H1 (cell line): Measurements from ENCODE around the gene SLC24A1. TPM values are rescaled to one million over a fixed set of nuclear protein-coding genes. Genes with fewer than 3 reads are reported as not detected.

ENCODE experiments used
- CTCF ChIA-PET: fragments of 300-600 bp; sonication (Branson Sonifier 250); formaldehyde crosslinking; loops from one replicate; lab custom pipeline; 2021; ENCODE audit not compliant: partially characterized antibody; lab: Charles Lee
- POLR2A ChIA-PET: fragments of 300-600 bp; sonication (Branson Sonifier 250); formaldehyde crosslinking; loops from one replicate; lab custom pipeline; 2021; ENCODE audit warnings: inconsistent platforms; ENCODE audit not compliant: partially characterized antibody; lab: Charles Lee
- DNase-seq, 2 experiments: peaks; one replicate each; pipeline versions ENCODE4 v3.0.0 to v3.0.0-alpha.2; 2010 to 2022; ENCODE audit warnings: low spot score in 2 of 2, low read depth in 1 of 2, mixed read lengths in 1 of 2
- FAIRE-seq: peaks from 2 replicates; lab custom pipeline; 2011; peaks lifted over from hg19 to GRCh38; lab: Jason Lieb, UNC
- H2AFZ ChIP-seq: 2 replicates; pipeline ENCODE4 v1.8.1; 2012; ENCODE audit warnings: low read length, inconsistent platforms
- H2AK5ac ChIP-seq: 2 replicates; pipeline ENCODE4 v1.6.1; 2013; ENCODE audit warnings: low read depth, low read length
- H2BK120ac ChIP-seq: replicated peaks from 2 replicates; pipeline ENCODE3; 2013; ENCODE audit warnings: low read depth, low read length, inconsistent platforms
- H2BK12ac ChIP-seq: 2 replicates; pipeline ENCODE4 v1.6.1; 2013; ENCODE audit warnings: low read depth, low read length
- H2BK15ac ChIP-seq: 2 replicates; pipeline ENCODE4 v1.6.1; 2013; ENCODE audit warnings: low read length
- H2BK20ac ChIP-seq: 2 replicates; pipeline ENCODE4 v1.6.1; 2013; ENCODE audit warnings: low read length
- H2BK5ac ChIP-seq: 2 replicates; pipeline ENCODE4 v1.6.1; 2013; ENCODE audit warnings: low read depth, low read length
- H3K14ac ChIP-seq: 2 replicates; pipeline ENCODE4 v1.6.1; 2013; ENCODE audit warnings: inconsistent platforms; ENCODE audit not compliant: insufficient read length
- H3K18ac ChIP-seq: 2 replicates; pipeline ENCODE4 v1.6.1; 2013; ENCODE audit warnings: low read length; ENCODE audit errors: extremely low read depth
- H3K23ac ChIP-seq: 2 replicates; pipeline ENCODE4 v1.6.1; 2013; ENCODE audit warnings: inconsistent platforms; ENCODE audit not compliant: insufficient read length
- H3K23me2 ChIP-seq: 2 replicates; pipeline ENCODE4 v1.6.1; 2013; ENCODE audit warnings: low read depth, low read length
- H3K27ac ChIP-seq: 2 replicates; pipeline ENCODE4 v1.6.1; 2011; ENCODE audit warnings: low read depth, low read length, inconsistent platforms
- H3K27me3 ChIP-seq, 4 experiments: replicated peaks in 1 of 4; 1 replicate in 1 of 4; 2 replicates in 3 of 4; pipeline versions ENCODE4 v1.6.1 to v1.8.1; 2011 to 2013; ENCODE audit warnings: low read length in 3 of 4, mild to moderate bottlenecking in 3 of 4, inconsistent platforms in 2 of 4, mixed read lengths in 2 of 4, moderate library complexity in 1 of 4; ENCODE audit not compliant: control insufficient read depth in 3 of 4, insufficient read depth in 3 of 4; ENCODE audit errors: extremely low read depth in 1 of 4
- H3K36me3 ChIP-seq, 4 experiments: 2 replicates each; pipeline versions ENCODE4 v1.6.1 to v1.8.1; 2011 to 2013; ENCODE audit warnings: mild to moderate bottlenecking in 4 of 4, low read length in 3 of 4, moderate library complexity in 2 of 4, control low read depth in 1 of 4, inconsistent platforms in 1 of 4; ENCODE audit not compliant: insufficient read depth in 4 of 4, control insufficient read depth in 2 of 4
- H3K4ac ChIP-seq: replicated peaks from 2 replicates; pipeline ENCODE3; 2013; ENCODE audit warnings: low read length, low read depth, mixed read lengths, inconsistent platforms; ENCODE audit not compliant: insufficient read length
- H3K4me1 ChIP-seq, 4 experiments: replicated peaks in 1 of 4; 1 replicate in 1 of 4; 2 replicates in 3 of 4; pipeline versions ENCODE4 v1.6.1 to v1.8.1; 2011 to 2013; ENCODE audit warnings: low read length in 3 of 4, inconsistent platforms in 2 of 4, mixed read lengths in 1 of 4; ENCODE audit not compliant: insufficient read depth in 4 of 4, control insufficient read depth in 3 of 4
- H3K4me2 ChIP-seq, 2 experiments: 2 replicates each; pipeline versions ENCODE4 v1.6.1 to v1.8.1; 2011 to 2013; ENCODE audit warnings: low read depth in 2 of 2, low read length in 2 of 2, control low read depth in 1 of 2, inconsistent platforms in 1 of 2, mild to moderate bottlenecking in 1 of 2; ENCODE audit not compliant: insufficient read depth in 1 of 2
- H3K4me3 ChIP-seq, 4 experiments: fragments of 200-600, 300-600 bp in 1 of 4; sonication (generic), shearing (Covaris generic), sonication (Bioruptor Twin) in 1 of 4; 2 replicates each; pipeline versions ENCODE4 v1.5.1 to v1.8.1; 2011 to 2016; ENCODE audit warnings: low read length in 4 of 4, low read depth in 3 of 4, control low read depth in 2 of 4, inconsistent platforms in 2 of 4, mild to moderate bottlenecking in 2 of 4, mixed read lengths in 1 of 4, moderate library complexity in 1 of 4; ENCODE audit not compliant: insufficient read depth in 2 of 4; ENCODE audit errors: extremely low read depth in 1 of 4
- H3K56ac ChIP-seq: replicated peaks from 2 replicates; pipeline ENCODE3; 2013; ENCODE audit warnings: low read depth, mild to moderate bottlenecking, mixed read lengths, low read length, inconsistent platforms; ENCODE audit not compliant: insufficient read length
- H3K79me1 ChIP-seq: 2 replicates; pipeline ENCODE4 v1.6.1; 2013; ENCODE audit warnings: low read depth, low read length, control low read depth
- H3K79me2 ChIP-seq, 2 experiments: 2 replicates each; pipeline versions ENCODE4 v1.6.1 to v1.8.1; 2012 to 2013; ENCODE audit warnings: low read length in 2 of 2, mild to moderate bottlenecking in 2 of 2, inconsistent platforms in 1 of 2; ENCODE audit not compliant: insufficient read depth in 2 of 2, control insufficient read depth in 1 of 2
- H3K9ac ChIP-seq, 4 experiments: replicated peaks in 1 of 4; 1 replicate in 1 of 4; 2 replicates in 3 of 4; pipeline versions ENCODE4 v1.6.1 to v1.8.1; 2011 to 2013; ENCODE audit warnings: low read depth in 3 of 4, low read length in 3 of 4, control low read depth in 2 of 4, mild to moderate bottlenecking in 2 of 4, moderate library complexity in 2 of 4, inconsistent platforms in 1 of 4; ENCODE audit errors: extremely low read depth in 1 of 4
- H3K9me3 ChIP-seq, 2 experiments: 2 replicates each; pipeline versions ENCODE4 v1.6.1 to v1.8.1; 2012 to 2013; ENCODE audit warnings: mild to moderate bottlenecking in 2 of 2, moderate library complexity in 2 of 2, control low read depth in 1 of 2, inconsistent platforms in 1 of 2, low read depth in 1 of 2, low read length in 1 of 2, mixed read lengths in 1 of 2; ENCODE audit not compliant: insufficient read depth in 2 of 2
- H4K20me1 ChIP-seq, 2 experiments: replicated peaks in 1 of 2; 2 replicates each; pipeline versions ENCODE3 to v1.8.1; 2011 to 2013; ENCODE audit warnings: inconsistent platforms in 2 of 2, low read length in 2 of 2, mild to moderate bottlenecking in 1 of 2; ENCODE audit not compliant: insufficient read depth in 2 of 2, control insufficient read depth in 1 of 2
- H4K5ac ChIP-seq: 2 replicates; pipeline ENCODE4 v1.6.1; 2013; ENCODE audit warnings: low read length, low read depth, mixed read lengths, inconsistent platforms; ENCODE audit not compliant: insufficient read length
- H4K8ac ChIP-seq: 2 replicates; pipeline ENCODE4 v1.8.0; 2013; ENCODE audit warnings: mild to moderate bottlenecking, moderate library complexity, low read length, inconsistent platforms; ENCODE audit not compliant: insufficient read depth; ENCODE audit errors: extremely low read depth
- H4K91ac ChIP-seq: replicated peaks from 2 replicates; pipeline ENCODE3; 2013; ENCODE audit warnings: low read length, mixed read lengths, inconsistent platforms; ENCODE audit not compliant: insufficient read length
- CBX8 ChIP-seq: fragments of 300-800, 300-1000 bp; sonication (generic); IDR thresholded peaks from 2 replicates; pipeline ENCODE4 v1.7.1; 2016; ENCODE audit warnings: low read depth, low read length, borderline replicate concordance
- CTBP2 ChIP-seq: IDR thresholded peaks from 2 replicates; pipeline ENCODE4 v1.7.0; 2011; ENCODE audit warnings: borderline replicate concordance, mild to moderate bottlenecking, moderate library complexity, mixed read lengths, low read length; ENCODE audit not compliant: insufficient read depth, insufficient read length
- CTCF ChIP-seq, 3 experiments: IDR thresholded peaks; 1 replicate in 2 of 3; 2 replicates in 1 of 3; pipeline versions ENCODE4 v1.5.1 to v1.6.1; 2011; ENCODE audit warnings: low read length in 3 of 3, mild to moderate bottlenecking in 3 of 3, inconsistent platforms in 2 of 3, low read depth in 1 of 3, moderate library complexity in 1 of 3; ENCODE audit not compliant: insufficient read depth in 1 of 3; ENCODE audit errors: control extremely low read depth in 1 of 3
- EGR1 ChIP-seq: IDR thresholded peaks from 2 replicates; pipeline ENCODE4 v1.6.1; 2011; ENCODE audit warnings: low read depth, low read length, borderline replicate concordance
- JUN ChIP-seq: IDR thresholded peaks from 2 replicates; pipeline ENCODE4 v1.6.1; 2011; ENCODE audit warnings: low read depth, mild to moderate bottlenecking, improper control_type of control experiment, low read length
- KDM1A ChIP-seq: fragments of 200-600, 300-600 bp; sonication (generic); IDR thresholded peaks from 2 replicates; pipeline ENCODE4 v1.7.1; 2016; ENCODE audit warnings: mild to moderate bottlenecking, low read length, borderline replicate concordance
- MAX ChIP-seq: IDR thresholded peaks from 2 replicates; pipeline ENCODE4 v1.6.1; 2012; ENCODE audit warnings: inconsistent platforms
- PHF8 ChIP-seq: fragments of 200-600 bp; sonication (generic); conservative IDR thresholded peaks from 2 replicates; pipeline ENCODE4 v1.7.1; 2012; ENCODE audit warnings: low read depth, mild to moderate bottlenecking, inconsistent platforms, low read length, moderate library complexity
- POU5F1 ChIP-seq: IDR thresholded peaks from 2 replicates; pipeline ENCODE4 v1.6.1; 2011; ENCODE audit warnings: low read depth, mild to moderate bottlenecking, low read length, moderate library complexity
- SP2 ChIP-seq: IDR thresholded peaks from 2 replicates; pipeline ENCODE4 v1.6.1; 2012; ENCODE audit warnings: mild to moderate bottlenecking, low read length, inconsistent platforms
- SP4 ChIP-seq: IDR thresholded peaks from 2 replicates; pipeline ENCODE4 v1.6.1; 2012; ENCODE audit warnings: low read length, inconsistent platforms
- TCF12 ChIP-seq: IDR thresholded peaks from 2 replicates; pipeline ENCODE4 v1.6.1; 2011; ENCODE audit warnings: low read depth, mild to moderate bottlenecking, low read length
- YY1 ChIP-seq: IDR thresholded peaks from 2 replicates; pipeline ENCODE4 v1.6.1; 2011; ENCODE audit warnings: low read depth, mild to moderate bottlenecking, low read length
- WGBS, 2 experiments: shearing (Covaris generic) in 1 of 2; methylation state at CpG; one replicate each; pipeline versions ENCODE4 v1.1.6 to v1.1.7; 2013 to 2015; ENCODE audit warnings: low lambda C conversion rate in 2 of 2, mixed read lengths in 2 of 2, inconsistent platforms in 1 of 2, low coverage in 1 of 2, missing lambda C conversion rate in 1 of 2; ENCODE audit not compliant: insufficient replicate concordance in 2 of 2, insufficient coverage in 1 of 2, insufficient read length in 1 of 2; ENCODE audit errors: extremely low coverage in 1 of 2, missing lambda C conversion rate in 1 of 2; 5-methylcytosine and 5-hydroxymethylcytosine counted together
- polyA plus RNA-seq, 7 experiments: library from polyadenylated mRNA; depleted of rRNA in 3 of 7; stranded (reverse) in 5 of 7; unstranded in 2 of 7; fragments of >200 nt in 5 of 7; fragments of 200-250 nt in 2 of 7; gene quantifications; 1 replicate in 5 of 7; 2 replicates in 1 of 7; 4 replicates in 1 of 7; pipeline versions ENCODE4 v1.2.1 to v1.2.3, GENCODE V29; 2011 to 2013; ENCODE audit warnings: missing spikeins in 2 of 7, mixed read lengths in 2 of 7
- total RNA-seq: library from RNA; stranded (reverse); fragmentation: NEBNext Ultra II Directional; extraction: Animal tissue kit (Norgen Biotek cat#: 25700); gene quantifications from 2 replicates; pipeline ENCODE4 v1.2.1, GENCODE V29; 2021

Gene SLC24A1
- total and polyA plus RNA-seq, 2 of the 8 experiments (the other 6 are each of a cell fraction or from before 2014, with no cell fraction given): 4.9 to 6.6 TPM

- no peaks in the 10 kb centered on the region for H3K9me3 ChIP-seq
- no peaks in the 10 kb centered on the region for H3K4me1 ChIP-seq
- H2BK120ac ChIP-seq: no peak overlapping the region
- H3K23me2 ChIP-seq: no peaks in the 10 kb centered on the region
- no peak overlapping the region for H2AFZ ChIP-seq
- WGBS, 2 experiments: 78% methylated on average over 1 of the region's 1 CpG; no CpG with 5 or more reads in 1 of the 2 experiments
- TF ChIP-seq KDM1A (no peak), SP2 (no peak), JUN (no peak), CBX8 (no peak), YY1 (no peak), CTBP2 (no peak), EGR1 (no peak), POU5F1 (no peak), CTCF (IDR thresholded peaks at IDR 0.05; ENCODE audit: control extremely low read depth in 1 of 3, insufficient read depth in 1 of 3, low read depth in 1 of 3, low read length in 3 of 3) (no peak), PHF8 (no peak), TCF12 (no peak), SP4 (no peak), MAX (no peak)
- no peak overlapping the region for H3K18ac ChIP-seq
- no peak overlapping the region for H2BK12ac ChIP-seq
- no peaks in the 10 kb centered on the region for H4K20me1 ChIP-seq
- no peaks in the 10 kb centered on the region for H3K79me1 ChIP-seq
- H4K5ac ChIP-seq: no peak overlapping the region
- no peaks in the 10 kb centered on the region for H3K27me3 ChIP-seq
- no peak overlapping the region for H3K23ac ChIP-seq
- no peak overlapping the region for H4K8ac ChIP-seq
- no peak overlapping the region for H2BK5ac ChIP-seq
- H2BK20ac ChIP-seq: no peak overlapping the region
- no peak overlapping the region for H3K56ac ChIP-seq
- ChIA-PET POLR2A (no interaction called here), CTCF (no interaction called here)
- H4K91ac ChIP-seq: no peak overlapping the region
- FAIRE-seq: no peak
- no peak overlapping the region for H3K14ac ChIP-seq
- H2BK15ac ChIP-seq: no peak overlapping the region
- H3K4ac ChIP-seq: no peak overlapping the region
- no peak overlapping the region for H3K9ac ChIP-seq
- H3K4me2 ChIP-seq: no peak overlapping the region
- H3K4me3 ChIP-seq: no peak overlapping the region
- no peak overlapping the region for H2AK5ac ChIP-seq
- no peaks in the 10 kb centered on the region for H3K36me3 ChIP-seq
- H3K27ac ChIP-seq: no peak overlapping the region
- no peak for DNase-seq
- no peaks in the 10 kb centered on the region for H3K79me2 ChIP-seq
These were observed 68.4 kb downstream of the SLC24A1 start for GRCh38 chr15:65690173-65690572.
